GM15510 (cell line): ENCODE results near the gene UBE2D2.

ENCODE experiments used
- POLR2A ChIP-seq: IDR thresholded peaks from 3 replicates; pipeline ENCODE4 v1.6.1; 2011; ENCODE audit warnings: borderline replicate concordance; ENCODE audit not compliant: insufficient read length; ENCODE audit errors: extremely low read depth

The UBE2D2 gene

DNA sequence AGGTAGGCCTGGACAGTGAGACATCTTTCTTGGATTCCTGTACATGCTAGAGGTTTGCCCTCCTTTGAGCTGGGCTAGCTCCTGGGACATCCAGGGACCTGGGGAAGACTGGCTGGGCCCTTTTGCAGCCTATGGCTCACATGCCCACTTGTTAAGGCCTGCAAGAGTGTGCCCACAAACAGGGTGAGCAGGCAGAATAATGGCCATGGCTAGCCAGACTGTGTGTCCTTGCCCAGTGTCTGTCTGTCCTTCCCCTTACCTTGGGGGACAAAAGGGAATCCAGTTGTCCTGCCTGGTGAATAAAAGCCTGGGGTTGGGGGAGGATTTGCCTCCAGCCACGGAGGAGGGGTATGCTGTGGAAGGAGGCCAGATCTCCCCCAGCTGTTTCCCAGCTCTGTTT is 74.1 kb downstream of the UBE2D2 start:
- TF ChIP-seq POLR2A: no peak

DNA sequence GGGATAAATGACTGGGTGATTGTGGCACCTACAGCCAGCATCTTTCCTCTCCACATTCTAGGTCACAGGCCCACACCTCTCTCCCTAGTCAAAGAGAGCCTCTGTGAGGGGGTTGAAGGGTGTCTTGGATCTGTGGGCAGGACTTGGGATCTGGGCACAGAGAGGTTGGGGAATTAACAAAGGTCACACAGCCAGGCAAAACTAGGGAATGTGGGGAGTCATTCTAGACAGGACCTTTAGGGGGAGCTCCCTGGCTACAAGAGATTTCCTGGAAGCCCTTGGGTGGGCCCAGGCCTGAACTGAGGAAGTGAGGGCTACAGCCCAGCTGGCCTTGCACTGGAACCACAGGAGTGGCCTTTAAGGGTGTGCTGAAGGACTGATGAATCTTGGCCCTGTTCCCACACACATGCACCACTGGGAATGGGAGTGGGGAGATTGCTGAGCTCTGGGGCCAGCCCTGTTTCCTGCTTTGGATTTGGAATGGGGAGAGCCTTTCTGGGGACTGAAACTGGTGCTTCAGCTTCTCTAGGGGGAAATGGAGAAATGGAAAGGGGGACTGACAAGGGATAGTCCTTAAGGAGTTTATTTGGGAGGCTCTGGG is 74.6 kb downstream of the UBE2D2 start:
- no peak for TF ChIP-seq POLR2A

DNA sequence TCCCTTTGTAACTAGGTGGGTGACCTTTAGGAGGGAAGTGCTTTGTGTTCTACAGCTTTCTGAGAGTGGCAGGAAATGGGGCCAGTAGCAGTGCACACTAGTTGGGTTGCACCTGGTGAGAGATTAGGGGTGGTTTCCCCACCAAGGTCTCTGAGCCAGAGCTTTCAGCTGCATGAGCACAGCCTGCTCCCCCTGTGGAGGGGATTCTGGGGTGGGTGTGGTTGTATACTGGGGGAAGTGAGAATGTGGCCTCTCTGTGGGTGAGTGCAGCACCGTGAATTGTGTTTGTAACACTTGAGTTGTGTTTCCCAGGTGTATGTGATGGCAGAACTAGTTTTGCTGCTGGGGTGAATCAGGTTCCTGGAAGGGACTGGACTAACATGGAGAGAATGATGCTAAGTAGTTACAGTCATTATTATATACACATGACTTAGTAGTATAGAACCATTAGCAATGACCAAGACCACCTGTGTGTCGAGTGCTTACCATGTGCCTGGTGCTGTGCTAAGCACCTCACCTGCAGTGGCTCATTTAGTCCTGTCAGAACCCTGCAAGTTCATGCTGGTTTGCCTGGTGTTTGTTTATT is 75.2 kb downstream of the UBE2D2 start:
- no peak for TF ChIP-seq POLR2A

DNA sequence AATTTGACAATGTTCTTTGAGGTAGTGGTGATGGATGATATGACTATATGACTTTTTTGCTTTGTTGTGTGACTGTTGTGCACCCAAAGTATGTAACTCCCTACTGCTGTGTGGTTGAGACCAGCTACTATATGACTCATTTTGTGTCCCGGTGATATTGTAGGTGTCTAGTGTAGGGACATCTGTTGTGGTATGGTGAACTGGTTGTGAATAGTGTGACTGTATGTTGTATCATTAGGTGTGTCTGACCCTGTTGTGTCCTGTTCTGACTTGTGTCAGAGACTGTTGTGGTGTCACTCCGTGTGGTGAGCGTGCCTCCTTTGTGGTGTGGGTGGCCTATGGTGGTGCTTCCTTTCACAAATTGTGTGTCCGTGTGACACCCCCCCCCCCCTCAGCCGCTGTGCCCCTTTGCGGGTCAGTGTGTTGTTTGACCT is 75.9 kb downstream of the UBE2D2 start:
- no peak for TF ChIP-seq POLR2A

DNA sequence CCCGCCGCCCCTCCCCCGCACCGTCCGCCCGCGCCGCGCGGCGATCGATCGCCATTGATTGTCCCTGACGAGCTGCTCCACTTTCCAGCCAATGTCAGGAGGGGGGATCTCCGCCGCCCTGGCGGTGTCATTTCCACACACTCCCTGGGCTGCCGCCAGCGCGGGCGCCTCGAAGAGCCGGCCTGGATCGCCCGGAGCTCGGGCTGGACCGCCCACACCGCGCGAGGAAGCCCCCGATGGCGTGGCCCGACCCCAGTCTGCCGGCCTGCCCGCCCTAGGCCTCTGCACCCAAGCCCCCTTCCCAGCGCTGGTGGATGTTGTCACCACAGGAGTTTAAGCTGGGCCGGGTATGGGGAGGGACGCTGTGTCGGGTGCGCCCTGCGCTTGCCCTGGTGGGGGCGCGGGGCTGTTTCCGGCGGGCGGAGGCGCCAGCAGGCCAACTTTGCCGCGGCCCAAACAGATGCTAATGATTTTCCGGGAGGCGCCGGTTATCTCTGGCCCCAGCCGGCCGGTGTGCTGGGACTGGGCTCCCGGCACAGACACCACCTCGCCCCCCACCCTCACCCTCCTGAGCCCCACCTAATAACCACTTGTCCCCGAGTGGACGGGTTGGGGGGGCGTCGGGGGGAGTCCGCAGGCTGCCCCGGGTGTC is 76.4 kb downstream of the UBE2D2 start:
- TF ChIP-seq POLR2A: no peak

DNA sequence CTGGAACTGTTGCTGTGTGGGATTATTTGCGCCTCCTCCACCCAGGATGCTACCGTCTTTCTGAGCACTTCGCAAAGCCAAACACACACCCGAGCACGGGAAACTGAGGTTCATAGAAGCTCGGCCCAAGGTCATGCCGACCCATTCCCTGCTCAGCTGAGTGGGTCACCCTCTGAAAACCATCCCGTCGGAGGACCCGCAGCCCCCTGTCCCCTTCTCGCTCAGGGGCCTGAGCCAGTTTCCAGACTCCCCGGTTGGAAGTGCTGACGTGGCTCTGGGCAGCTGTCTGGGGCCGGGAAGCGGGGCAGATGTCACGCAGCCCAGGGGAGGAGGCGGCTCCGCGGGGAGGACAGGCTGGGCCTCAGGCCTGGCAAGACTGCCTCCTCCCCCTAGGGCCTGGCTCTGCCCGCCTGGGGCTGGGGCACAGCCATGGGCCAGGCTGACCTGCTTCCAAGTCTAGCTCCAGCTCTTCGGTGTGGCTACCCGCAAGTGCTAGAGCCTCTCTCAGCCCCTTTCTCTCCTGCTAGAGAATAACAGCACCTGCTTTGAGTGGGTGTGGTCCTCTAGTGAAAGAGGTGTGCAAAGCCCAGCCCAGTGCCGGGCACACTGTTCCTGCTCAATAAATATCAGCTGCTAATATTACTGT is 77.1 kb downstream of the UBE2D2 start:
- TF ChIP-seq POLR2A: no peak

DNA sequence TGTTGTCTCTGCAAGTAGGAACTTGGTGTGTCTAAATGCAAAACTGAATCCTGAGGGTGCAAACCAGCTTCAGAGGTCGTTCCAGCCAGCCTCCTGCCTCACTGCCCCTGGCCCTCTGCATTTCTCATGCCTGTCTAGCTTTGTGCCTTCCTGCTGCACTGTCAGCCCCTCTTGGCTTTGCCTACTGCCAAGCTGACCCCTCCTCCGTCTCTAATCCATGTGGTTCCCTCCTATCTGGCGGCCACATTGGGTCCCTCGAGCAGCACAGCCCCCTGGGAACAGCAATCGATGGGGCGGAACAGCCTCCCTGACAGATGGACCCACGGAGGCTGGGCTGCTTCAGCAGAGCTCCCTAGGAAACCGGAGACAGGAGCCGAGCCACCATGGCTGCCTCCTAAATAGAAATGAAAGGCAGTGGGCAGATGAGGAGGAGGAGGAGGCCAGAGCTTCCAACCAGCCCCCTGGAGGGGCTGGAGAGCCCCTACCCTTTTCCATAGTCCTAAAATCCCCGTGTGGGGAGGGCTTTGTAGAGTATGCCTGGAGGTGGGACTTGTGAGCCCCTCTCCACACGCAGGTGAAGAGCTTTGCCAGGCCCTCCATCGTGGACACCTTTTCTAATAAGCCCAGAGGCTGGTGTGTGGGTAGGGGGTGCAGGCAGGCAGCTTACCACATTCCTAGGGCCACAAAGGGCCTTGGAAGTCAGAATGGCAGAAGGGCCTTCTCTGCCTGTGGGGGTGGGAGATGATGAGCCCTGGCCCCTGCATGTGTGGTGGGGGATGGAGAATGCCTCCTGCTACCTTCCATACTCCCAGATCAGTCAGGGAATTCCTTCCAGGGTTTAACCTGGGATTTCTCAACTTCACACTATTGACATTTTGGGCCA is 77.8 kb downstream of the UBE2D2 start:
- no peak for TF ChIP-seq POLR2A

DNA sequence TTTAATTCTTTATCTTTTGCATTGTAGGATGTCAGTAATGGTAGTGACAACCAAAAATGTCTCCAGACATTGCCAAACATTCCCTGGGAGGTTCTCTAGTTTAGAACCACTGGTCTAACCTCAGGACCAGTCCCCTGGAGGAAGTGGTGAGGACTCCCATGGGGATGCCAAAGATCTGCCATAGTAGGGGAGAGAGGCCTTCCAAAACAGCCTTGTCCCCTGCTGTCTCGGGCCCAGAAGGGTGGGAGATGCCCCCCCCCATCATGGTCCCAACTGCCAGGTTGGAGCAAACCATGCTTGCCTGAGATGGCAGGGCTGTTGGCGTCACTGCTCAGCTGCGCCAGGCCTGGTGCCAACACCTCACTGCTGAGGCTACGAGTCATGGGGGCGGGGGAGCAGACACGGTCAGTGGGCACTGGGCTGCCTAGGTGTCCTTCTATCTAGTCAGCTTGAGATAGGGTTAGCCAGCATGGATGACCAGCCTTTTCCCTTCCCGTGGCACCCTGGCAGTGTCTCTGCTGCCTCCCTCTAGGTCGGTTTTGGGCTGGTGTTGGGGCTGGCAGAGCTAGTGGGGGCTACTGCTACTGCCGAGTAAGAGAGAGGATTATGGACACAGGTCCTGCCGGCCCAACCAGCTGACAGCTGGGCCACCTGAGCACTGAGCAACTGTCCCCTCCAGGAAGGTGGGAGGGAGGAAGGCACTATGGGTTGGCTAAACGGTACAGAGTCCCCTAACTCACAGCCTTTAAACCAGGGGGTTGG is 78.7 kb downstream of the UBE2D2 start:
- TF ChIP-seq POLR2A: no peak

DNA sequence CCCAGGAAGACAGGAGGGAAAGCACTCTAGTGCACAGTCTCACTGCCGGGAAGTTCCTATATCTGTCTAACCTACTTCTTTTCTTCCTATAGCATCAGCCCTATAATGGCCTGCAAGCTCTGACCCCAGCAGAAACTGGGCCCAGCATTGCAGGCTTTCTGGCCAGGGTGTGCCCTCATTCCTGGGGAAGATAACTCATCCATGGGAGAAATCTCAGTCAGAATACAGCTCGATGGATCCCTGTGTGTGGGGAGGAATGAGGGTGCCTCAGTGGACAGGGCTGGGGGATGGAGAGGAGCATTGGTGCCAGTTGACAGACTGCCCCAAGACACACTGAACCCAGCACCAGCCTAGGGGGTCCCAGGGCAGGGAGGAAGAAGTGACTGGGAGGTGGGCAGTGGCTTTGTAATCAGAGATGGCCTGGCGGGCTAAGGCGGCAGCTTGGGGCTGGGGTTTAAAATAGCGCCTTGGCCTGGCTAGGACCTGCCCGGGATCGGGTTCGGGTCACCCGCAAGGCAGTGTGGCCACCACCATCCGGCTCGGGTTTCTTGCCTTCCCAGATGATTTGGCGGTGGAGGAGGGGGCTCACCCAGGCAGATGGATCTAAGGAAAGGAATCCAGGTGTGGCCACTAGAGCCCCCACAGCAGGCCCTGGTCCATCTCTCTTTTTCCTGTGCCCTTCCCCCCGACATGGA is 79.4 kb downstream of the UBE2D2 start:
- TF ChIP-seq POLR2A: no peak

DNA sequence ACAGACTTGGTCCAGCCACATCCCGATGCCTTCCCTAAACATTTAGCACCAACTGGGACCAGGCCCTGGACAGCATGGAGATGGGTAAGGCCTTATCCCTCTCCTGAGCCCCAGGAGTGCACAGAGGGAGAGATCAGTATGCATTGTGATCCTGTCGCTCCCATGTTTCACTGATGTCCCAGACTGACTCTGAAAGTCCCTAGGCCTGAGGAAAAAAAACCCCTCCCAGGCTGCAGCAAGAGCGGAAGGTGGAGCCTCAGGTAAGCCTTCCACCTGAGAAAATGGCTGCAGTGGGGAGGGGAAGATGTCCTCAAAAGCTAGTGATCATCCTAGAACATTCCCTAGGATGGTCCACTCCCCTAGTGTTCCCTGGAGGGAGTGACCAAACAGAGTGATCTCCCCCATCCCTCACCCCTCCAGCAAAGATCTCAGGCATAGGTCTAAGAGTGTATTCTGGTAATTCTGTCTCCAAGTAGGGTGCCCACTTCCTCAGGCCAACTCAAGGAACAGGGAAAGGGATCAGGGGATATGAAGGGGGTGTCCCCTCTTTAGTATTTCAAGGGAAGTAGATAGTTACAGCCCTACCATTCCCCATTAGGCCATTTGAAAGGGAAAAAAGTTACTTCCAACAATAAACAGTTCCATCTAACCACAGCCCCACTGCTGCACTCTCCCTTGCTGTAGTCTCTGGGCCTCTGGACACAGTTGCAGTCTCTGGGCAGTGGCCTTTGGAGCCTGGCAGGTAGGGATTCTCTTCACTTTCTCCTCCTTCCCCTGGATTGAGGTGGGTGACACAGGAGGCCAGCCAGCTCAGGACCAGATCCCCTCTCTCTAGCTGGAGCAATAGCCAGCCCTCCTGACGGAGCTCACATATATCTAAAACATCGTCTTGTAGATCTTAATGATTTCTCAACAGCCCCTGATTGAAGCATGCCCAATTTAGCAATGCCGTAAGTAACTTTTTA is 80.3 kb downstream of the UBE2D2 start:
- no peak for TF ChIP-seq POLR2A

DNA sequence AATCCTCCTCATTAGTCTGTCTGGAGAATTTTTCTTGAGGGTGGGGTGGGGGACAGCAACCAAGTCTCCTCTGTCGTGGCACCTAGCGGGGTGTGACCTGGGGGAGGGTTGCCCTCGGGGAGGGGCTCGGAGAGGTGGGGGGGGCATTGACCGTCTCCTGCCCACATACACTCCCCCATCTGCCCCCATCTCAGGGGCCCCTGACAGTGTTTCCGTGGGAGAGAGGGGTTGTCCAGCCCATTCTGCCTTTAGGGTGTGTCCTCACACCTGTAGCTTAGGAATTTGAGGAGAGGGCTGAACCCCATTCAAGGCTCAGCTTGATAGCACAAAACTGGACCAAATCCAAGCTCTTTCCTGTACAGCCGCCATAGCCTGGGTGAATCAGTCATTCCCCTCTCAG is 81.1 kb downstream of the UBE2D2 start:
- TF ChIP-seq POLR2A: no peak

DNA sequence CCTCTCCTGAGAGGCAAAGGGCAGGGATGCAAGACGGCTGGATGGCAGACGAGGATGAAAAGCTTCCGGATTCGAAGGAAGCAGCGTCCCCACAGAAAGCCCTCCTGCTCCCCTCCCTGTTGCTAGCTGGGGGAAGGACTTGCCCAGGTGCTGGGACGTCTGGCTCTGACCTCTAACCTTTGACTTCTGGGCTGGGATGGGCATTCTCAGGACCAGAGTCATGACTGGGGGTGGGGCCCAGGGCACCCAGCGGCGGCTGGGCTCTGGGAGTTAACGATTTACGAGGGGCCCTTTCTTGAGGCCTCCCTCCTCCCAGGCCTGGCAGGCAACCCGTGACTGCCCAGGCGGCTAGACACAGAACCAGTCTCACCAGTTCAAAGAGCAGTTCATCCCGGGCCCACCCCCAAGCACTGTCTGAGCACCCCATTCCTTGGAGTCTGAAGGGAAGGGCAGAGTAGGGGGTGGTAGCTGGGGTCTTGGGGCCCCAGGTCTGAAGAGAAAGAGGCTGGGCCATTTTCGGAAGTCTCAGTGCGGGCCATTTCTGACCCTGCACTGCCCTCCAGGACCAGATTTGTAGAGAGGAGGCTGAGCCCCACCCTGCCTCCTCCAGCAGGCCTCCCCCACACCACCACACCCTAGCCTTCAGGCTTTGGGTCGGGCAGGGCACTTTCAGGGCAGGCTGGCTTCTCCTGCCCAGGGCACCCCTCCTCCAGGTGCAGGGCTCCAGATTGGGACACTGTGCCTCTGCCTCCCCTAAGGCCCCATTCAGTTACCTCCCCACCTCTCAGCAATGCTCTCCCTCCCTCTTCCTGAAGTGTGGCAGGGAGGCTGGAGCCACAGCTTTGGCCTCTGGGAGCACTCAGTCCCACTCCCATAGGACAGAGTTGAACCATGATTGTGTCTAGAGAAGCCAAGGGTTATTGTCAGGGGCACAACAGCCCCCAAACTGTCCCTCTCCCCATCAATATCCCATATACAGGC is 82.0 kb downstream of the UBE2D2 start:
- no peak for TF ChIP-seq POLR2A

DNA sequence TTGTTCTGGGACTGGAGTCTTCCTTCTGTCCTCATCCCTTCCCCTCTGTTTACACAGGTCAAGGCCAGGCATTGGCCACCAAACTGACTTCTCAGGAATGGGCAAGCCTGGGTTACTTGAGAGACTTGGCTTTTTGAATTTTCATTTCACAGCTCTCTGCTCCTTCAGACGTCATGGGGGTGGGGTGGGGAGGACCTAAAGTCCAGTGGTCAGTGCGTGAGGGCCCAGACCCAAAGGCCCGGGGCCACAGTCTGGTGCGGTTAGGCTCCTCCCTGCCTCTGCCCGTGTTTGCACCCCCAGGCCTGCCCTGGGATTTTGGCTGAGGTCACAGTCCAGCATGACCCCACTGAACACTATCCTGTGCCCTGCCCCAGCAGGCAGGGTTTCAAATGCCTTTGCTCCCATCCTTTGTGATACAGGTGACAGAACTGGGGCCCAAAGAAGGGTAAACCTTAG is 82.9 kb downstream of the UBE2D2 start:
- no peak for TF ChIP-seq POLR2A
